ENCODE measurements around the gene COL4A2.
"Not testable (repeated sequence)": the region's sequence is repeated elsewhere in the genome, so short reads cannot be mapped to it uniquely, and the experiment has no call there.

COL4A2 gene

DNA sequence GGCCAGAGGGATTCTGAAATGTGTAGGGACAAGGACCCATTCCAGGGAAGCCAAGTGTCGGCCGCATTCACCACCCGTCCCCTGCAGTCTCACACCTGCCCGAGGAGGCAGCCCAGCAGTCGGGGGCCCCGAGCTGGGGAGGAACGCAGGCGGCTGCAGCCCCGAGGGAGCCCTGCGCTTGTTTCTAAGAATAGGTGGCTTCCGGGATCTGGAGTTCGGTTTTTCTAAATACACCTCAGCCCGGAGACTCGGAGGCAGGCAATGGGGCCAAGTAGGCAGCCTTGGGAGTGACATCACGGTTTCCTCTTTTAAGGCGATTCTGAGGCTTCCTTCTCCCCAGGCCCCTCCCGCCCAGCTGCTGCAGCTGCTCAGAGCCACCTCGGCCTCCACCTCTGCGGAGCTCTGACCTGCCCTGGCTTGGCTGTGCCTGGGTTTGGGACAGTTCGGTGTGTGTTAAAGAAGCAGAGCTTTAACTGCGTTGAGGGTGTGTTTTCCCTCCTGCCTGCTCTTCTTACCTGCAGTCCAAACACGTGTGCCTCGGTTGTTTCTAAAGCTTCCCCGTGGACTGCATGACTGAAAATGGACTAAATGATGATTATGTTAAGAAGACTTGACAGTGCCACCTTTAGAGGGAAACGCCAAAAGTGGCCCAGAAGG, 80.5 kb downstream of the COL4A2 start:
- peak; percentile 16 for DNase-seq

DNA sequence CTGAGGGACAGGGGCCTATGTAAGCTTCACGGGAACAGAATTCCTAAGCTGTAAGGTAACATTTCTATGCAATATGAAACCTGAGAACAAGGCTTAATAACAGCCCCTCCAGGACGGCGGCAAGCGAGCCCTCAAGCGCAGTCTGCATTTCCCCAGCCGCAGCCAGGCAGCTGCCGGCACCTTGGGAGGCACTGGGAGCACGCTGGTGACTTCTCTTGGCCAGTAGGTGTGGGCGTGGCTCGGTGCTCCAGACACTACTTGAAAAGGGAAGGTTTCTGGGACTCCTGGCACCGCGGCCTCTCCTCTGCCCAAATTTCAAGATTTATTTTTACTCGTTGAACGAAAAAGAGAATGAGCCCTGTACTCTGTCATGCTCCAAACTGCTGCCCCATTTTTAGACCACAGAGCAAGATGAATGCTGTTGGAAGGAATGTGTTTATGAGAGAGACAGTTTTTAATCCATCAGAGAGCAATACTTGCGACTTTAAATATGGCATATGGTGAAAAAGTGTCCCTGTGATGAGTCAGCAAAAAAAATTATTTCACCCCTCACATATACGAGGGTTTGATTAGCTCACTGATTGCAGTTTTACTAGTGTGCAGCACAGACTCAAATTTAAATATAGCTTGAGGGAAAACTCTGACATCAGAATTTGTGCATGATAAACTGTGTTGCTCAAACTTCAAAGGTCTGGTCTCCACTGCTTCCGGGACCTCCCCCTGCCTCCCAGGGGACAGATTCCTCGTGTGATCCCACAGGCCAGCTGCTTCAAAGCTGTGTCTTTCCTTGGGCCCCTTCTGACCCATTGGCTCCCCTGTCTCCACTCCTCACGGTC, 81.2 kb downstream of the COL4A2 start:
- DNase-seq = no peak

DNA sequence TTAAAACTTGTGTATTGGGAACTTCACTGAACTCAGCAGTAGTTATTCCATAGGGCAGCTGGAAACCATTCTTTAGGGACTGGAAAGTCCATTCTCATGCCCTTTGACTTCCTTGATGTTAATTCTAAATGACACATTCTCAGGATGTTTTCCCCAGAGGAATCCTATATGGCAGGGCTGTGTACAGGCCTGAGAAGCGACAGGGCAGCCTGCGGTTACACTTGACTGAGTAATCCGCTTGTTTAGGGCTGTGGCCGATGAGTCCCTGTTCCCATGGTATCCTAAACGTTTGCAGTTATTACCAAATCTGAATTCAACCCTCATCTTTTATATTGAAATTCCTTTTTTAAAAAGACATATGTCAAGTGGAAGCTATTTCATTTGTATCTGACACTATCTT, 83.5 kb downstream of the COL4A2 start:
- no peak for DNase-seq

DNA sequence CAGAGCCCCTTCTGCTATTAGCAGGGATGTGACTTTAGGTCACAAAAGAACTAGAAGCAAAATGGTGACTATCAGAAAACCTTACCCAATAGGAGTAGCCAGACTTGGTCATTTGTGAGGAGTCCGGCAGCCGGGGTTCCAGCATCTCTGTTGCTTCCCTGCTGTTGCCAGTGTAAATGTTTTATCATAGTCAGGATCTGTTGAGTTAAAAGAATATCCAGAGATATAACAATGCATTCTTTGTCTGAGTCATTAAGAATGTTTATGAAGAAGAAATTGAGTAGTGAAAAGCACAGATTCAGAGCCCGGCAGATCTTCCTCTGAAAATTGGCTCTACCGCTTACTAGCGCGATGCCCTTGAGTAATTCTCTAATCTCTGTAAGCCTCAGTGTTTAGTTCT, 84.2 kb downstream of the COL4A2 start:
- DNase-seq = no peak

DNA sequence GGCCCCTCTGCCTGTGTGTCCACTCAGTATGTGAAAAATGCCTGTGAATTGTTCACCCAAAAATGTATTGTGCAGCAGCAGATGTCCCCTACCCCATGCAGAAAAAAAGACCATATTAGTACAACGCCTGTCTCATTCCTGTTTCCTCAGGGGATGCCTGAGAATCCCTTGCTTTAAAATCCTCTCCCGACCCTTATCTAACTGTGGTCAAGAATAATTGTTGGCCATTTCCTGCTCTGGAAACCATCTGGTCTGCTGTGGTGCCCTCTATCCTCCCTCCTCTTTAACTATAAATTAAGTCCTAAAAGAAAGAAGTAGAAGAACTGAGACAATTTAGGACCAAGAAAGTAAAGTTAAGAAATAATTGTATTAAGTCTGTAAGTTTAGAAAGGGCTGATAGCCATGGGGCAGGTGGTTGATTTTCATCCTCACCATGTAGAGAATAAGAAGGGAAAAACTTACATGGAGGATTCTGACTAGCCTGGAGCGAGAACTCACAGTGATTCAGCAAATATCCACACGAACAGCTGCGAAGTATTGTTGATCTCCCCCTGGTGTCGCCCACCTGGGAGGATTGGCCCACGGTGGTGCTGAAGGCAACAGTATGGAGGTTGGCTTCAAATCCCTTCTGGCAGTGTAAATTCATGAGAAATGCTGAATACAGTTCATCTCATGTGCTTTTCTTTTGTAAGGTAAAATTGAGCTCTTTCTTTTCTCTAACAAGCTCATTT, 85.6 kb downstream of the COL4A2 start:
- DNase-seq = no peak

DNA sequence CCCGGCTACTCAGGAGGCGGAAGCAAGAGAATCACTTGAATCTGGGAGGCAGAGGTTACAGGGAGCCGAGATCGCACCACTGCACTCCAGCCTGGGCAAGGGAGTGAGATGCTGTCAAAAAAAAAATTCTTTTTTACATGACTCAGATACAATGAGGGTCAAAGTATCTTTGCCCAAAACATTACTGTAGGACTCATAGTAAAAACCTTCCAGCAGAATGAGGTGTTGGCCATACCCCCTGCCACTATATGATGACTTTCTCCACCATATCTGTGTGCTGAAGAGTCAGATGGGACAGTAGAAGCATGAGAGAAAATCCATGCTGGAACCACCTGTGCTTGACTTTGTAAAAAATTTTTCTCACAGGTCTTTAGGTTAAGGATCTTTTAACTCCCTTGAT, 86.7 kb downstream of the COL4A2 start:
- DNase-seq = no peak

DNA sequence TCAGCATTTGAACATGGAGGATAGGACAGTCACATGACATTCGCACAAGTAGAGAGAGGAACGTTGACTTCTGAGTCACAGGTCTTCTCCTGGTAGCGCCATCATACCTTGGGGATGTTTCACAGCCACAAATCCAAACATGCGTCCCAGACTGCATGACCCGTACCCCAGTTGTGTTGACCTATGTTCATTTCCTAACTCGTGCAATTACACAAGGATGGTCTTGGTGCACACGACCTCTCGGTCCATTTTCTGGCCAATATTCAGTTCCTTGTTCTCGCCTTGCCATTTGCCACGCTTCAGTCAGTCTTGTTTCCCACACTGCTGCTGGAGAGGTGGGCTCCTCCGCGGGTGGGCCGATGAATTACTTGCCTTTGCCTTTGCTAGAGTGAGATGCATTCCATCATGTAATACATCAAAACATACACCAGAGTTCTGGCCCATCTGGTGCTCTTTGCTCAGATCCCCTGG, 87.3 kb downstream of the COL4A2 start:
- DNase-seq = no peak

DNA sequence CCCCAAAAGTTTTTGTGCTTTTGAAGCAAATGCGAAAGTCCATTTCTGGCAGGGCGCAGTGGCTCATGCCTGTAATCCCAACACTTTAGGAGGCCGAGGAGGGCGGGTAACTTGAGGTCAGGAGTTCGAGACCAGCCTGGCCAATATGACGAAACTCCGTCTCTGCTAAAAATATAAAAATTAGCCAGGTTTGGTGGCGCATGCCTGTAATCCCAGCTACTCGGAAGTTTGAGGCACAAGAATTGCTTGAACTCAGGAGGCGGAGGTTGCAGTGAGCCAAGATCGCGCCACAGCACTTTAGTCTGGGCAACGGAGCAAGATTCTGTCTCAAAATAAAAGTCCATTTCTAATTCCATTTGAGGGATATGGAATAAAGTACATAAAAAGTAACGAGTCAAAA, 88.5 kb downstream of the COL4A2 start:
- DNase-seq = not testable (repeated sequence)

DNA sequence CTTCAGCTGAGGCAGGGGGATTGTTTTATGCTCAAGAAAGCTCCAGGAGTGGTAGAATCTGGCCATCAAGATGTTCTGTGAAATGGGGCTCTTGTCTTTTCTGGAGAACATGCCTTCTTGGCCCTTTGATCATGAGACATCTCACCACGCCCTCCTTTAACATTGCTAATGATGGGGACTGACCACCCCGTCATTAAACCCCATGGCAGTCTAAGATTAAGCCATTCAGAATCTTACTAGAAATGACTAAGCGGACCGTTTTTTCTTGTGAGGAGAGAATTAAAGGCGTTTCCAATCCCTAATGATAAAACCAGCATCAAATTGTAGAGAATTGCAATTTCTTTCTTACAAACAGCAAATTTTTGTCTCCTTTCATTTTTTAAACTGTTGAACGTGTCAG, 89.4 kb downstream of the COL4A2 start:
- no peak for DNase-seq

DNA sequence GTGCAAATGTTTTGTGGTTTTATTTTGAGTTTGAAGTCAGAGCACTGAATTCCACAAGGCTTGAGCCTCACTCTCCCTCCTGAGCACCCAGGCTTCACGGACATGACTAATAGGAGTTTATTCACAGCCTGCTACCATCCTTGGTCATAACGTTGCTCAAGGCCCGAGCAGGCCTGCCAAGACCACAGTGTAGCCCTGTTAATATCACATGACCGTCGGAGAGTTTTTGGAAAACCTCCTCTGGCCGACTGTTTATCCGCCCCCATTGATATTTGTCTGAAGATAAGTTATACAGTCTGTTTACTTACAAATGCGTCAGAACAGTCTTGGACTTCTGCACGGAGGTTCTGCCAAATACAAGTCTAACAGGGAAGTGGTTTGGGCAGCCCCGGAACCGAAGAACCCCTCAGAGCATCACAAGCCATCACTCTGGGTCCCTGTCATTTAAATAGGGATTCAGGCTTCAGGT, 89.9 kb downstream of the COL4A2 start:
- DNase-seq = no peak

DNA sequence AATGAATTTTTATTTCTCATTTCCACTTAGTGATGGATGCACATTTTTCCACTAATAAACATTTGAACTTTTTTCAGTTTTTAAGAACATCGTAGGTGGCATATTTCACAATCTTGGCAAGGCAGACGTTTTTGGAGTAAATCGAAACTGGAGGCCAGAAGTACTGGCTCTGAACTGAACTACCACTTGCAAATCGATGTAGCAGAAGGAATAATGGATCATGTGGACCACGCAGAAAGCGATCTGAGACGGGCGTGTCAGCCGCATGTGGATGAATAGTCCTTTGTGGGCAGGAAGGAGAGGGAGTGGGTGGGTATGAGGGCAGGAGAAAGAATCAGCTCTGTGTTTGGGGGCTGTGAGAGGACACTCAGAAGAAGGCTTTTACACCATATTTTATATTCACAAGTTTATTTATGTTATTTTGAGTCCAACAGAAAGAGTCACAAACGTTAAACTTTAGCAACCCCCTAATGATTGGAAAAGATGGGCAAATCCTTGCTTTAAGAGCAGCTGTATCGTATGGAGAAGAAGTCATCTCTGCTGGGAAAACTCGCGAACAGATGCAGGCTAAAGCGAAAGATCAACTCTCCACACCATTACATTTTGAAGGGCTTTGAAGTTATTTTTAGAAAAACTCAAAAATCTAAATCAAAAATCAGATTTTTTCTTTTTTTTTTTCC, 90.5 kb downstream of the COL4A2 start:
- no peak for DNase-seq

DNA sequence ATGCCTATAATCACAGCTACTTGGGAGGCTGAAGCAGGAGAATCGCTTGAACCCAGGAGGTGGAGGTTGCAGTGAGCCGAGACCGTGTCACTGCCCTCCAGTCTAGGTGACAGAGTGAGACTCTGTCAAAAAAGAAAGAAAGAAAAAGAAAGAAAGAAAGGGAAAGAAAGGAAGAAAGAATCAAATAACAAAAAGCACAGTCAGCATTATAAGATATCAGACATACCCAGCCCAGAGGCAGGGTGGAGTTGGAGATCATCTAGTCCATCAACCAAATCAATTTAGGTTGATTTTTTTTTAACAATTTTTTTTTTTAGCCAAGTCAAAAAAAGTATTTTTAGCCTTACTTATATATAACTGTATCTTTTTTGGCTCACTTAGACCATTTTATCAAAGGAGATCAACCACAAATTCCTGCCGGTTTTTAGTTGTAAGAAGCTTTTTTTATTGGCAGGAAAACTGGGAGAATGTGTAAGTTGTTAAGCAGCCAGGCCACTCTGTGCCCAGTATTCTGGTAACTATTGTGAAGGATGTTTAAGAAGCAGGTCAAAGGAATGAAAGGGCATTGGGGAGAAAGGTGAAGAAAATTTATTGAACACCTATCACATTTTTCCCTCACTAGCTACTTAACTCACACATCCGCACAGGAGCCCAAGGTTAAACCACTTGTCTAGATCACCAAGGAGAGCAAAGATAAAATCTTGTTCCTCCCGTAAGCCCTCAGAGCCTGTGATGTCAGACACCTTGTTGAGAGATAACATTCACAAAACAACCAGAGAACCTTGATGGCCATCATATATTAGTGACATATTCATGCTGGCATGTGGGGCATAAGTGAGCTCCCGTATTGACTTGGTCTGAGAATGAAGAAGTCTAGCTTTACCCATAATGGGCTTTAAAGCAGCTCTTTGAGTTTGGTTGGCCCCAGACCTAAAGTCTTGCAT, 91.8 kb downstream of the COL4A2 start:
- DNase-seq = no peak

DNA sequence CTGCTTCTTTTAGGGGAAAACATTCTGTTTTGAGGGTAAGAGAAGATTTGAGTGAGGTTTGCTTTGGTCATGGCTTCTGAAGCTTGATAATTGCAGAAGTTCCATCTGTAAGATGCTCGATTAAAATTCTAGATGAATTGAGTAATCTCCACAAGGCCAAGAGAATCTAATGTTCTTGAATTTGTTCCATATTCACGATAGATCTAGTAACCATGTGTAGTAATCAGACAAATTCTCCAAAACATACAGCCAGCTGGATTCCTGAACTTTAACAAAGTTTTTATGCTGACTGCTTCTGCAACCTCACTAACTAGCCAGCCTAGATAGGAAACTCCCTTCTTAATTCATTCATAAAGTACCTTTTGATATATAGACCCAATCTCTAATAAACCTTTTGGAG, 92.7 kb downstream of the COL4A2 start:
- DNase-seq = no peak

DNA sequence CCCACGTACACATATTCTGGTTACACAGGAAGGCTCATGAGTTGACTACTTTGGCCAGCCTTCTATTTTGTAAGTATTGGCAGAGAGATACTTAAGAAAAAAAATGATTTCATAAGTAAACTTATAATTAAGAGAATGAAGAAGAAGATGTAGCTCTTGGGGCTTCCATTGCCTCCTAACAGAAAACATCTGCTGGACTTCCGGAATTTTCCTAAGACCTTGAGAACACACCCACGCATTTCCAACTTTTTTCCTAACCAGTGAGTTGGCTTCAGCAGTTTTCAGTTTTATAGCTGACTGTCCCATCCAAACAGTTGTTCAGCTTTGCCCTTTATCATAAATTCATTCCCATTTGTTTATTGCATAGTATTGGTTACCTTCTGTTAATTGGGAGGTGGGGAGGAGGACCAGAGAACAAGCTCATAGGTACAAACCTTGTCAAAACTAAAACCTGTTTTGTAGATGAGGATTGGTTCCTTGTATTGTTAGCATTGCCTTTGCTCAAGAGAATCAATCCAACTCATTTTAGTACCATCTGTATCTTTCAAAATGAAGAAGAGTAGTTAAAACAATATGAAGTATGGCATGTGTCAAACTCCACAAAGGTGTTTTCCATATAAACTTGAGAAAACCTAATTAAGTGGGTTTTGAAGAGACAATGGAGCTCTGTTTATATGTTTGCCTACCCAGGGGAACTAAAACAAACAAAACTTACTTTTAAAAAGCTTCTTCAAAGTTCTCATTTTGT, 93.9 kb downstream of the COL4A2 start:
- DNase-seq = no peak

DNA sequence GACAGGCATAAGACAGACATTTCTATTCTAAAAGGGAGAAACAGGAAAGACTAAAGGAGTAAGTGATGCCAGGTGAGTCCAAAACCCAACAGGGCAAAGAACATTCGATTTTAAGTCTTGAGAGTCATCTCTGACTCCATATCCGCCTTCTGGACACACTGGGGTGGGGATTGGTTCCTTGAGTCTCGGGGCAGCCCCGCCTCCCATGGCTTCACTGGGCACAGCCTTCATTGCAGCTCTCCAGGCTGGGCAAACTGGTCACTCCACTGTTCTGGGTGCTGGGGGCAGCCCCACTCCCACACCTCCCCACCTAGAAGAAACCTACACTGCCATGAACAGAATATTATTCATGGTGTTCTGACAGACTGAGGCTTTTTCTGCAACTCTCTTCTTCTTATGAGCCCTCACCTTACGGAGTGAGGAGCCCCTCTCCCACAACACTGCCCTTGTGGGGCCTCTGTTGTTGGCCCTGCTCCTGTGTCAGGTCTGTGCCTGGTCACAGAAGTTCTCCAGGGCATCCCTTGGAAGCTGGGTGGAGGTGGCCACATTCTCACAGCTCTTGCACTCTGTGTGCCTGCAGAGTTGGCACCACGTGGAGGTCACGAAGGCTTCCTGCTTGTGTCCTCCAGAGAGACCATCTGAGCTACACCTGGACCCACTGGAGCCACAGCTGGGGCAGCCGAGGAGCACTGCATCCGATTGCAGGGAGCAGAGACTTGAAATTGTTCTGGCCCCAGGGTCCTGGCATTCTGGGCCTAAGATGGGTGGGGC, 95.4 kb downstream of the COL4A2 start:
- DNase-seq = no peak

DNA sequence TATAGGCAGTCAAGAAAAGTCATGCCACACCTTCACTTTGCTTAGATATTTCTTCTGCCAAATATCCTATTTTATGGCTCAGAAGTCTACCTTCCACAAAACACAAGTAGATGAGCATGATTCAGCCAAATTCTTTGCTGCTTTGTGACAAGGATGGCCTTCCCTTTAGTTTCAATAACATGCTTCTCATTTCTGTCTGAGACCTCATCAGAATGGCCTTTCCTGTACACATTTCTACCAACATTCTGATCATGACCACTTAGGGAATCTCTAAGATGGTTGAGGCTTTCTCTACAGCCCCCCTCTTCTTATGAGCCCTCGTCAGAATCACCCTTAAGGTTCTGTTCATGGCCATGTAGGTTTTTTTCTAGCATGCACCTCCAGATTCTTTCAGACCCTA, 96.2 kb downstream of the COL4A2 start:
- no peak for DNase-seq

DNA sequence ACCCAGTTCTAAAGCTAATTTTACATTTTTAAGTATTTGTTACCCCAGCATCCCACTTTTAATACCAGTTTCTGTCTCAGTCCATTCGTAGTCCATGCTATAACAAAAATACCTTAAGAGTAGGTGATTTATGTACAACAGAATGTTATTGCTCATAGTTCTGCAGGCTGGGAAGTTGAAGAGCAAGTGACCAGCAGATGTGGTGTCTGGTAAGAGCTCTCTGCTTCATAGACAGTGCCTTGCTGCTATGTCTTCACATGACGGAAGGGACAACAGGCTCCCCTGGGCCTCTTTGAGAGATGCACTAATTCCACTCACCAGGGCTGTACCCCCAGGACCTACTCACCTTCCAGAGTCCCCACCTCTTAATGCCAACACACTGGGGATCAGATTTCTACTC, 96.6 kb downstream of the COL4A2 start:
- DNase-seq = no peak

DNA sequence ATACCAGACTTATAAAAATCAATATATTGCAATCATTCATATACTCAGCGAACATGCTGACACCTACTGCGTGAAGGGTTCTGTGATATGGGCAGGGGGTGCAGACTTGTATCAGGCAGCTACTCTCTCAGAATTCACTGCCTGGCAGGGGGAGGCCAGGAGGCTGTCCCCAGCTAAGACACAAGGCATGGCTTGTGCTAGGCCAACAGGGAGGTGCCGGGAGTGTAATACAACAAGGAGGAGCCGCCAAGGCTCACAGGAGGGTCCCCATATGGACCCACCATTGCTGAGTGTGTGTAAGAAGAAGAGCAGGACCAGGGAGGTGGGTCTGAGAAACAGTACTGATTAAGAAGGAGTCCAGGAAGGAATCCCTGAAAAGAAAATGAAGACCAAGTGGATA, 97.2 kb downstream of the COL4A2 start:
- DNase-seq = no peak

DNA sequence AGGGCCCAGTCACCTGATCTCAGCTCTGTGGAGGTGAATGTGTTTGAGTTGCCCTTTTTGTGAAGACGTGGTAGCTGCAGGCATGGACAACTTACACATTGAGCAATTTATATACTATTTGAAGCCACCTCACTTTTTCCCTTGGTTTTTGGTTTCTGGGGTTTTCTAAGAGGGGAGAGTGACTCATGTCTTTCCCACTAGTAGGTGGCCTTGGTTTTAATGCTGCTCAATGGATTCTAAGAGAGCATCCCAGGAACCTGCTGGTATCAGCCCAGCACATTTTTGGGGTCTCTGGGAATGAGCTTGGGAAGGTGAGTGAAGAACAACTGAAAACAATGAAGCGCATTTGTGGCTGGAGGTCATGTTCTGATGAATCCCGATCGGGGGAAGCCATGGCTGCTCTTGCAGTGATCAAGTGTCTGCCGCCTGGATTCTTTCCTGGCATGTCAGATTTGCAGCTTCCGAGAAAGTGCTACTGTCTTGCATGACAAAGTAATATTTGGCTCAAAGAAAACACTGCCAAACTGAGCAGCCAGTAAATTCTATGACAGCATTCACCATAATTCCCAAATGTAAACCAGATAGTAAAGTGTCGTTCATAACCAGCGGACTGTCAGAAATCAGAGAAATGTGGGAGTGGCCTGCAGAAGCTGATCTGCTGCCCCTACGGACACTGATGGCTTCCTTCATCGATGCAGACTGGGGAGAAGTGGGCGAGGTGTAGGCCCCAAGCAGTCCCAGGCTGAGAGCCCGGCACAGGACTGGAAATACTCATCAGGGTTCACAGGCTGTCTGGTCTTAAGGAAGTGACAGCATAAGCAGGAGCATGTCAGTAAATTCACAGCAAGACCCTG, 98.7 kb downstream of the COL4A2 start:
- DNase-seq = peak; percentile 16
